ENCODE measurements around the gene GDPD3. TPM values are rescaled to one million over a fixed set of nuclear protein-coding genes. Genes with fewer than 3 reads are reported as not detected.
"Not testable (repeated sequence)": the region's sequence is repeated elsewhere in the genome, so short reads cannot be mapped to it uniquely, and the experiment has no call there.

GDPD3 gene
- polyA plus RNA-seq, 1 donor, result 18.1 TPM

GRCh38 chr16:30114833-30115232, 1.5 kb upstream of the GDPD3 start:
- H3K4me3 ChIP-seq (ENCODE audit: low read length); H3K27me3 ChIP-seq (ENCODE audit: control insufficient read depth, insufficient read depth, low read length); H3K9me3 ChIP-seq (ENCODE audit: control insufficient read depth, low read depth, low read length); DNase-seq: not testable (repeated sequence)
- peak overlapping the region; percentile 88 for H3K27ac ChIP-seq (ENCODE audit: low read length)
- no CpG with 5 or more reads among the region's 7 CpGs for WGBS (ENCODE audit: insufficient coverage, low lambda C conversion rate)
- H3K36me3 ChIP-seq (ENCODE audit: control insufficient read depth, insufficient read depth, low read length), result peaks cover 88% of the 10 kb centered on the region
- H3K4me1 ChIP-seq (ENCODE audit: control insufficient read depth, insufficient read depth, low read length), result peaks cover 60% of the 10 kb centered on the region

- H3K27ac ChIP-seq (ENCODE audit: low read length), result peak overlapping the region; percentile 88
- H3K9me3 ChIP-seq (ENCODE audit: control insufficient read depth, low read depth, low read length), result peaks cover 3% of the 10 kb centered on the region
- peaks cover 56% of the 10 kb centered on the region for H3K4me1 ChIP-seq (ENCODE audit: control insufficient read depth, insufficient read depth, low read length)
- H3K27me3 ChIP-seq (ENCODE audit: control insufficient read depth, insufficient read depth, low read length), result no peaks in the 10 kb centered on the region
- no peak overlapping the region for H3K4me3 ChIP-seq (ENCODE audit: low read length)
- peaks cover 89% of the 10 kb centered on the region for H3K36me3 ChIP-seq (ENCODE audit: control insufficient read depth, insufficient read depth, low read length)
- no peak for DNase-seq
- WGBS (ENCODE audit: insufficient coverage, low lambda C conversion rate), result no CpG with 5 or more reads among the region's 11 CpGs
Observed at GRCh38 chr16:30114411-30114810, 1.1 kb upstream of the GDPD3 start.

- WGBS (ENCODE audit: insufficient coverage, low lambda C conversion rate), result no CpG with 5 or more reads among the region's 20 CpGs
- Histone ChIP-seq H3K36me3 (ENCODE audit: control insufficient read depth, insufficient read depth, low read length) (peaks cover 86% of the 10 kb centered on the region), H3K4me1 (ENCODE audit: control insufficient read depth, insufficient read depth, low read length) (peaks cover 51% of the 10 kb centered on the region)
Observed at GRCh38 chr16:30113711-30114333, 485 bp upstream of the GDPD3 start.

GRCh38 chr16:30112197-30113030, 923 bp downstream of the GDPD3 start:
- H3K27me3 ChIP-seq (ENCODE audit: control insufficient read depth, insufficient read depth, low read length), result no peaks in the 10 kb centered on the region
- WGBS (ENCODE audit: insufficient coverage, low lambda C conversion rate), result no CpG with 5 or more reads among the region's 29 CpGs
- DNase-seq, result peak in 1 of 2 donors; percentile 55
- H3K4me1 ChIP-seq (ENCODE audit: control insufficient read depth, insufficient read depth, low read length), result peaks cover 42% of the 10 kb centered on the region
- peaks cover 3% of the 10 kb centered on the region for H3K9me3 ChIP-seq (ENCODE audit: control insufficient read depth, low read depth, low read length)
- H3K27ac ChIP-seq (ENCODE audit: low read length), result peak overlapping the region; percentile 45
- no peak overlapping the region for H3K4me3 ChIP-seq (ENCODE audit: low read length)
- peaks cover 83% of the 10 kb centered on the region for H3K36me3 ChIP-seq (ENCODE audit: control insufficient read depth, insufficient read depth, low read length)

More at GRCh38 chr16:30113711-30114333, 485 bp upstream of the GDPD3 start:
- Histone ChIP-seq H3K4me3 (ENCODE audit: low read length) (no peak overlapping the region), H3K9me3 (ENCODE audit: control insufficient read depth, low read depth, low read length) (peaks cover 3% of the 10 kb centered on the region), H3K27ac (ENCODE audit: low read length) (peak overlapping the region; percentile 45), H3K27me3 (ENCODE audit: control insufficient read depth, insufficient read depth, low read length) (no peaks in the 10 kb centered on the region)
- no peak for DNase-seq

GRCh38 chr16:30110661-30111060, 2.7 kb downstream of the GDPD3 start:
- H3K36me3 ChIP-seq (ENCODE audit: control insufficient read depth, insufficient read depth, low read length), result peaks cover 81% of the 10 kb centered on the region
- H3K27ac ChIP-seq (ENCODE audit: low read length), result no peak overlapping the region
- H3K4me1 ChIP-seq (ENCODE audit: control insufficient read depth, insufficient read depth, low read length), result peaks cover 25% of the 10 kb centered on the region
- no peak for DNase-seq
- H3K27me3 ChIP-seq (ENCODE audit: control insufficient read depth, insufficient read depth, low read length), result no peaks in the 10 kb centered on the region
- H3K4me3 ChIP-seq (ENCODE audit: low read length), result no peak overlapping the region
- H3K9me3 ChIP-seq (ENCODE audit: control insufficient read depth, low read depth, low read length), result peaks cover 3% of the 10 kb centered on the region
- WGBS (ENCODE audit: insufficient coverage, low lambda C conversion rate), result no CpG with 5 or more reads among the region's 7 CpGs

- H3K9me3 ChIP-seq (ENCODE audit: control insufficient read depth, low read depth, low read length), result peaks cover 3% of the 10 kb centered on the region
- no peak overlapping the region for H3K27ac ChIP-seq (ENCODE audit: low read length)
- no CpG with 5 or more reads among the region's 15 CpGs for WGBS (ENCODE audit: insufficient coverage, low lambda C conversion rate)
- peaks cover 79% of the 10 kb centered on the region for H3K36me3 ChIP-seq (ENCODE audit: control insufficient read depth, insufficient read depth, low read length)
- H3K27me3 ChIP-seq (ENCODE audit: control insufficient read depth, insufficient read depth, low read length), result no peaks in the 10 kb centered on the region
- no peak overlapping the region for H3K4me3 ChIP-seq (ENCODE audit: low read length)
- peaks cover 10% of the 10 kb centered on the region for H3K4me1 ChIP-seq (ENCODE audit: control insufficient read depth, insufficient read depth, low read length)
- DNase-seq, result no peak
Observed at GRCh38 chr16:30108059-30108850, 5.1 kb downstream of the GDPD3 start.

GRCh38 chr16:30104492-30104891, 8.8 kb downstream of the GDPD3 start:
- Histone ChIP-seq H3K4me1 (ENCODE audit: control insufficient read depth, insufficient read depth, low read length) (peaks cover 7% of the 10 kb centered on the region), H3K9me3 (ENCODE audit: control insufficient read depth, low read depth, low read length) (no peaks in the 10 kb centered on the region), H3K27ac (ENCODE audit: low read length) (no peak overlapping the region), H3K27me3 (ENCODE audit: control insufficient read depth, insufficient read depth, low read length) (no peaks in the 10 kb centered on the region), H3K4me3 (ENCODE audit: low read length) (no peak overlapping the region), H3K36me3 (ENCODE audit: control insufficient read depth, insufficient read depth, low read length) (peaks cover 43% of the 10 kb centered on the region)
- DNase-seq, result peak in 1 of 2 donors; percentile 36
- no CpG with 5 or more reads among the region's 6 CpGs for WGBS (ENCODE audit: insufficient coverage, low lambda C conversion rate)

- H3K36me3 ChIP-seq (ENCODE audit: control insufficient read depth, insufficient read depth, low read length), result peaks cover 41% of the 10 kb centered on the region
- DNase-seq, result no peak
- no peak overlapping the region for H3K4me3 ChIP-seq (ENCODE audit: low read length)
- H3K9me3 ChIP-seq (ENCODE audit: control insufficient read depth, low read depth, low read length), result no peaks in the 10 kb centered on the region
- no peak overlapping the region for H3K27ac ChIP-seq (ENCODE audit: low read length)
- no CpG with 5 or more reads among the region's 4 CpGs for WGBS (ENCODE audit: insufficient coverage, low lambda C conversion rate)
- peaks cover 7% of the 10 kb centered on the region for H3K4me1 ChIP-seq (ENCODE audit: control insufficient read depth, insufficient read depth, low read length)
- no peaks in the 10 kb centered on the region for H3K27me3 ChIP-seq (ENCODE audit: control insufficient read depth, insufficient read depth, low read length)
Observed at GRCh38 chr16:30104090-30104489, 9.2 kb downstream of the GDPD3 start.

GRCh38 chr16:30096862-30097563, 16.3 kb downstream of the GDPD3 start:
- no peak for DNase-seq
- Histone ChIP-seq H3K9me3 (ENCODE audit: control insufficient read depth, low read depth, low read length) (peaks cover 14% of the 10 kb centered on the region), H3K36me3 (ENCODE audit: control insufficient read depth, insufficient read depth, low read length) (peaks cover 15% of the 10 kb centered on the region), H3K27me3 (ENCODE audit: control insufficient read depth, insufficient read depth, low read length) (no peaks in the 10 kb centered on the region), H3K27ac (ENCODE audit: low read length) (peak overlapping the region; percentile 71), H3K4me3 (ENCODE audit: low read length) (peak overlapping the region; percentile 46), H3K4me1 (ENCODE audit: control insufficient read depth, insufficient read depth, low read length) (peaks cover 17% of the 10 kb centered on the region)
- 100% methylated on average over 1 of the region's 18 CpGs for WGBS (ENCODE audit: insufficient coverage, low lambda C conversion rate)
